H1 (cell line): ENCODE measurements around the gene DTNB. TPM values are rescaled to one million over a fixed set of nuclear protein-coding genes. Genes with fewer than 3 reads are reported as not detected.

Source experiments
- ATF2 ChIP-seq: IDR thresholded peaks from 2 replicates; pipeline ENCODE4 v1.6.1; 2012; ENCODE audit warnings: low read length, inconsistent platforms
- polyA plus RNA-seq, 7 experiments: library from polyadenylated mRNA; depleted of rRNA in 3 of 7; stranded (reverse) in 5 of 7; unstranded in 2 of 7; fragments of >200 nt in 5 of 7; fragments of 200-250 nt in 2 of 7; gene quantifications; 1 replicate in 5 of 7; 2 replicates in 1 of 7; 4 replicates in 1 of 7; pipeline versions ENCODE4 v1.2.1 to v1.2.3, GENCODE V29; 2011 to 2013; ENCODE audit warnings: missing spikeins in 2 of 7, mixed read lengths in 2 of 7
- total RNA-seq: library from RNA; stranded (reverse); fragmentation: NEBNext Ultra II Directional; extraction: Animal tissue kit (Norgen Biotek cat#: 25700); gene quantifications from 2 replicates; pipeline ENCODE4 v1.2.1, GENCODE V29; 2021

The DTNB gene
- total and polyA plus RNA-seq, 2 of the 8 experiments (the other 6 are each of a cell fraction or from before 2014, with no cell fraction given): 39.6 to 49.5 TPM

GRCh38 chr2:25559148-25559547, 114.2 kb downstream of the DTNB start (continued):
- no peak for TF ChIP-seq ATF2
